ENCODE data around the gene ZNF827.

The ZNF827 gene

DNA sequence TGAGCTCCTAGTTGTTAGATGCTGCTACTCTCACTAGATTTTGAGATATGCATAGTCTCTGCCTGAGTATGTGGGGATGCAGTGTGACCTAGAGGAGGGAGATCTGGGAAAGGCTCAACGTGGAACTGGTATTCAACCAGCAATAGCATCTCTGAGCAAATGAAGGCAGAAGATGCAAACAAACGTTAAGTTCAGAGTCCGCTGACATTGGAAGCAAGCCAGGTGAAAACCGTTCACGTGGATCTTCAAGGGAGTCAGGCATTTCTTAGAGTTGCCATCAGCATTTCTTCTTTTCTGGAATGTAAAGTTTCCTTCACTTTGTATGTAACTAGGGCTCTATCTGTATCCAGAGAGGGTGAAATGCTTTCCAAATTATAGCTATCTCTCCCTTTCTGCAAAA is 198.8 kb downstream of the ZNF827 start:
- POLR2A ChIA-PET: no interaction called here
- no peak for DNase-seq (ENCODE audit: extremely low spot score)
- CTCF ChIA-PET: interaction anchor here (2.3 kb wide), 1 partner anchor 12 kb away, joined by 5 read pairs; no protein-coding TSS in a partner anchor
- TF ChIP-seq, protein P1, sequence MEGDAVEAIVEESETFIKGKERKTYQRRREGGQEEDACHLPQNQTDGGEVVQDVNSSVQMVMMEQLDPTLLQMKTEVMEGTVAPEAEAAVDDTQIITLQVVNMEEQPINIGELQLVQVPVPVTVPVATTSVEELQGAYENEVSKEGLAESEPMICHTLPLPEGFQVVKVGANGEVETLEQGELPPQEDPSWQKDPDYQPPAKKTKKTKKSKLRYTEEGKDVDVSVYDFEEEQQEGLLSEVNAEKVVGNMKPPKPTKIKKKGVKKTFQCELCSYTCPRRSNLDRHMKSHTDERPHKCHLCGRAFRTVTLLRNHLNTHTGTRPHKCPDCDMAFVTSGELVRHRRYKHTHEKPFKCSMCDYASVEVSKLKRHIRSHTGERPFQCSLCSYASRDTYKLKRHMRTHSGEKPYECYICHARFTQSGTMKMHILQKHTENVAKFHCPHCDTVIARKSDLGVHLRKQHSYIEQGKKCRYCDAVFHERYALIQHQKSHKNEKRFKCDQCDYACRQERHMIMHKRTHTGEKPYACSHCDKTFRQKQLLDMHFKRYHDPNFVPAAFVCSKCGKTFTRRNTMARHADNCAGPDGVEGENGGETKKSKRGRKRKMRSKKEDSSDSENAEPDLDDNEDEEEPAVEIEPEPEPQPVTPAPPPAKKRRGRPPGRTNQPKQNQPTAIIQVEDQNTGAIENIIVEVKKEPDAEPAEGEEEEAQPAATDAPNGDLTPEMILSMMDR (IDR thresholded peaks at IDR 0.05; ENCODE audit: control extremely low read depth, extremely low read depth, low read depth, missing control alignments): no peak

DNA sequence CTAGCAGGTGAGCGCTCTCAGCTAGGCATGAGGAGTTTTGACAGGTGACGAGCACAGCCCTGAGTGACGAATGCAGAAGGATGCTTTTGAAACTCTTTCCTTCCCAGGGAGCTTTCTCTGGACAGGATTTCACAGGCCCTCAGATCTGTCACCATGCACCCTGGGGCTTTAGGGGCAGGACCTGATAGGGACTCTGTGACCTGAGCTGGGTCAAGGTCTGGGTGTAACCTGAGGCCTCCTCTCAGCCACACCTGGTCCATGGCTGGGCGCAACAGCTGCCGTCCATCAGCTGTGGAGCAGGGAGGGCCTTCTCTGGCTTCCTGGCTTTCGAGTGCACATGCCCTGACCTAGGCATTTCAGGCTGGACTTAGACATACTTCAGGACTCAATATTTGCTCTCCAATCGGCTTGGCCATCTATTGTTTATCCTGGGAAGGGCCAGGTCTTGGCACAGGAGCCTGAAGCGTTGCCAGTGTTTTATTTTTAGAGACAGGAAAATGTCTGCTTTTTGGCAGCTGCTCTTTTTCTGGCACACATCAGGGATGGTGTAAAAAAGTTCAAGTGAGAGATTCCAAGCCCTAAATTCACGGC is 202.3 kb downstream of the ZNF827 start:
- POLR2A ChIA-PET: no interaction called here
- no peak for DNase-seq (ENCODE audit: extremely low spot score)
- CTCF ChIA-PET: interaction anchor here (0.9 to 1.2 kb wide), 3 partner anchors 9 to 10 kb away, joined by 3 to 4 read pairs (median 3); no protein-coding TSS in a partner anchor
- TF ChIP-seq, protein P1 (IDR thresholded peaks at IDR 0.05; ENCODE audit: control extremely low read depth, extremely low read depth, low read depth, missing control alignments): no peak

DNA sequence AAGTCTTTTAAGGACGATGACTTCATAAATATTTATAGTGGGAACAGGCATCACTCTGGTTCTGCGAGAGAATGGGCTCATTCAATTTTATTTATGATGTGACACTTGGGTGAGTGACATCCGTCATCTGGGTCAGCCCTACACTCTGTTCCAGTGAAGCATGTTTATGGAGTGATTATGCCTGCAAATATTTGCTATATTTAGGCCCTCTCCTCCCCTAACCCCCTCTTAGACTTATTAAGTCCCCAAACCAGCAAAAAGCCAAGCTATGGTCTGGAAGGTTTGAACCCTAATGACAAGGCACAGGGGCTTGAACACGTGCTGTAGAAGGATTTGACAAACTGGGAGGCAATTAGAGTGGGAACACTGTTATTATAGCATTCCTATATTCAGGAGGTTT is 202.8 kb downstream of the ZNF827 start:
- ChIA-PET CTCF (interaction anchor here (0.9 to 1.2 kb wide), 3 partner anchors 9 to 11 kb away, joined by 3 to 4 read pairs (median 3); no protein-coding TSS in a partner anchor), POLR2A (no interaction called here)
- DNase-seq (ENCODE audit: extremely low spot score): no peak
- TF ChIP-seq, protein P1 (IDR thresholded peaks at IDR 0.05; ENCODE audit: control extremely low read depth, extremely low read depth, low read depth, missing control alignments): no peak

DNA sequence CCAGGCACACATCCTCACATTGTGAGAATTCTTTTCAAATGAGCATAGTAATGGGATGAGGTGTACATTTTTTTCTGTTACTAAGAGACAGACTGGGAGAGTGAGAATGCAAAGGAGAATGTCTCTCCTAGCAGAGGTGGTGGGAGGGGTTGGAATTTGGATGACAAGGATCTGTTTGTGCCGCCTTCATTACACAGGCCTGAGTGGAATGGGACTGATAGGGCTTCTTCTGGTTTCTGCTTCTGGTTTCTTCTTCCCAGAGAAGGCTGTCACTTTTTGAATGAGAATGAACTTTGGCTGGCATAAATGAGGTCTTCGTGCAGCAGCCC is 203.3 kb downstream of the ZNF827 start:
- DNase-seq (ENCODE audit: extremely low spot score): no peak
- ChIA-PET POLR2A (no interaction called here), CTCF (interaction anchor here (1.2 kb wide), 1 partner anchor 11 kb away, joined by 3 read pairs; no protein-coding TSS in a partner anchor)
- TF ChIP-seq, protein P1 (IDR thresholded peaks at IDR 0.05; ENCODE audit: control extremely low read depth, extremely low read depth, low read depth, missing control alignments): no peak

DNA sequence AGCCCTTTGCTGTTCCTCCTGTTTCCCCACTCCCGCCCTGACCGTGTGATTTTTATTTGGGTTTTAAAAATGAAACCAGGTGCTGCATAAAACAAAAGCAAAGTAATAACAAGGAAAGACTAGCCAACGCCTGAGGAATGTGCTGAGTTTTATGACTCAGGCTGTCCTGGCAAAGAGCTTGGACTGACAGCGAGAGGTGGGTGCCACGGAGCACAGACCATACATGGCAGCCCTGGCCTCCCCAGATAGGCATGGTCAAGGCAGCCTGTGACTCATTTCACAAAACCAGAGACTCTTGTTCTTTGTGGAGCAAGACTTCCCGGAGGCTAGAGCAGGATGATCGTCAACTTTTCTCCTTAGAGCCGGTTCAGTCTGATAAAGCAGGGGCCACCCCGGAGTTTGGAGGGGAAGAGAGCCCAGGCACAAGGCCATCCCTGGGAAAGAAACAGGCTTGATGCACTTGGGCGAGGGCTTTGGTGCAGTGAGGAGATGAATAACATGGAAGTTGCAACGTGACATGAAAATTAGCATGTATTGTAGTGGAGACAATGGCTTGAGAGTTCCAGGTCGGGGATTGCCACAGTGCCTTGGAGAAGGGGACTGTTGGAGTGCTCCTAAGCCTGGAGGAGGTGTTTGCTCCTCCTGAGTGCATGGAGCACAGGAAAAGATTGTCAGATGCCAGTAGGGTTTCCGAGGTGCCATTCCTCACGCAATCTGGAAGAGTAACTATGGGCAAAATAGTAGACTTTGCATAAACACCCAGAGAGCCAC is 203.9 kb downstream of the ZNF827 start:
- CTCF ChIA-PET: no interaction called here
- TF ChIP-seq, protein P1 (IDR thresholded peaks at IDR 0.05; ENCODE audit: control extremely low read depth, extremely low read depth, low read depth, missing control alignments): no peak
- peak; percentile 38 for DNase-seq (ENCODE audit: extremely low spot score)
- POLR2A ChIA-PET: no interaction called here

DNA sequence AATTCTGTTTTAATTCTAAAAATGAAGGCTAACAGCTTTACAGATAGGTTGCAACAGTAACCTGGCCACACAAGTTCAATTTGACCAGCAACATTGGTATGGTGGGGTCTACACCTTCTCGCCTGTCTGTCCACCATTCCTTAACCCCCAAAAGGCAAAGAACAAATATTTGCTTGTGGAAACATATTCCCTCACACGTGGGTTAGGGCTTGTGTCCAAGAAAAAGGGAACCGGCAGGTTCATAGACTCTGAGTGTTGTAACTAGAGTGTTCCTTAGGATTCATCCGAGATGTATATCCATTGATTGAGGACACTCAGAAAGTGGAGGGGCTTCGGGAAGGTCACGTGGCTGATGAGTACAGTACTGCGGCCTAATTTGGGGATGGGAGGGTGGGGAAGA is 204.6 kb downstream of the ZNF827 start:
- ChIA-PET CTCF (no interaction called here), POLR2A (no interaction called here)
- TF ChIP-seq, protein P1 (IDR thresholded peaks at IDR 0.05; ENCODE audit: control extremely low read depth, extremely low read depth, low read depth, missing control alignments): no peak

More for the DNA sequence above, 204.6 kb downstream of the ZNF827 start:
- DNase-seq (ENCODE audit: extremely low spot score): no peak

All from GM10248 (cell line).